ENCODE results near the gene KRTAP1-5.

Gene KRTAP1-5

DNA sequence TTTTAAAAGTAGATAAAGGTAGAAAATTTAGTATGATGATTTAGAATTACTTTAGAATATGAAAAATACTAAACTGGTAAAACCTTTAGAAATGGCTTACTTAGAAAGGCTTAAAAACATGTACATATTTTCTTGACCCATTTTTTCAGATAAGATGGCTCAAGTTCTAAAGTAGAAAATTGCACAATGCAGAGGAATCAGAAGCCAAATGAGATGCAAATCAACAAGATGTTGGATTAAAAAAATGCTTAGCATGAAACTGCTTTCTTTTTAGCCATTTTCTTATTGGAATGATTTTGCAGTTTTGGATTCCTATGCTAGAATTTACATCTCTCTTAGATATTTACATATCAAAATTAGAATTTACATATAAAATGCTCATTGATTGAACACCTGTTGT is 16.6 kb downstream of the KRTAP1-5 start:
- Histone ChIP-seq H3K9me3 (ENCODE audit: severe bottlenecking) (no peaks in the 10 kb centered on the region), H3K4me3 (ENCODE audit: severe bottlenecking) (no peak overlapping the region), H3K36me3 (ENCODE audit: low read depth) (no peaks in the 10 kb centered on the region), H3K27me3 (ENCODE audit: insufficient read depth, poor library complexity, severe bottlenecking) (no peaks in the 10 kb centered on the region), H3K4me1 (ENCODE audit: insufficient read depth, poor library complexity, severe bottlenecking) (peaks cover 11% of the 10 kb centered on the region), H3K27ac (ENCODE audit: poor library complexity, severe bottlenecking) (no peak overlapping the region)
- ATAC-seq (ENCODE audit: low read depth) (no peak), DNase-seq (ENCODE audit: low spot score) (no peak)
- TF ChIP-seq, protein P1, sequence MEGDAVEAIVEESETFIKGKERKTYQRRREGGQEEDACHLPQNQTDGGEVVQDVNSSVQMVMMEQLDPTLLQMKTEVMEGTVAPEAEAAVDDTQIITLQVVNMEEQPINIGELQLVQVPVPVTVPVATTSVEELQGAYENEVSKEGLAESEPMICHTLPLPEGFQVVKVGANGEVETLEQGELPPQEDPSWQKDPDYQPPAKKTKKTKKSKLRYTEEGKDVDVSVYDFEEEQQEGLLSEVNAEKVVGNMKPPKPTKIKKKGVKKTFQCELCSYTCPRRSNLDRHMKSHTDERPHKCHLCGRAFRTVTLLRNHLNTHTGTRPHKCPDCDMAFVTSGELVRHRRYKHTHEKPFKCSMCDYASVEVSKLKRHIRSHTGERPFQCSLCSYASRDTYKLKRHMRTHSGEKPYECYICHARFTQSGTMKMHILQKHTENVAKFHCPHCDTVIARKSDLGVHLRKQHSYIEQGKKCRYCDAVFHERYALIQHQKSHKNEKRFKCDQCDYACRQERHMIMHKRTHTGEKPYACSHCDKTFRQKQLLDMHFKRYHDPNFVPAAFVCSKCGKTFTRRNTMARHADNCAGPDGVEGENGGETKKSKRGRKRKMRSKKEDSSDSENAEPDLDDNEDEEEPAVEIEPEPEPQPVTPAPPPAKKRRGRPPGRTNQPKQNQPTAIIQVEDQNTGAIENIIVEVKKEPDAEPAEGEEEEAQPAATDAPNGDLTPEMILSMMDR (IDR thresholded peaks at IDR 0.05; ENCODE audit: poor library complexity, severe bottlenecking), result no peak

DNA sequence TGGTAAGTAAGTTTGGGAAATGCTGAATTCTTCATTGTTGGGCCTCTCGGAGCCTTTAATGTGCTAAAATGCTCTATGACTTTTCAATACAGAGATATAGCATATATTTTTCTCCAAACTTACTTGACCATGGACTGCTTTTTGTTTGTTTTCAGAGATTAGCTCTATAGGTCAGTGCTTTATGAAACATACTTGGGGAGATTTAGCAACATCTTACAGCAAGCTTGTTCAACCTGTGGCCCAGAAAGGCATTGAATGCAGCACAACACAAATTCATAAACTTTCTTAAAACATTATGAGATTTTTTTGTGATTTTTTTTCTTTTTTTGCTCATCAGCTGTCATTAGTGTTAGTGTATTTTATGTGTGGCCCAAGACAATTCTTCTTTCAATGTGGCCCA is 17.1 kb downstream of the KRTAP1-5 start:
- H3K36me3 ChIP-seq (ENCODE audit: low read depth), result no peaks in the 10 kb centered on the region
- ATAC-seq (ENCODE audit: low read depth) (no peak), DNase-seq (ENCODE audit: low spot score) (no peak)
- H3K27ac ChIP-seq (ENCODE audit: poor library complexity, severe bottlenecking), result no peak overlapping the region
- no peaks in the 10 kb centered on the region for H3K9me3 ChIP-seq (ENCODE audit: severe bottlenecking)
- H3K27me3 ChIP-seq (ENCODE audit: insufficient read depth, poor library complexity, severe bottlenecking), result no peaks in the 10 kb centered on the region
- H3K4me1 ChIP-seq (ENCODE audit: insufficient read depth, poor library complexity, severe bottlenecking), result peaks cover 11% of the 10 kb centered on the region
- TF ChIP-seq, protein P1 (IDR thresholded peaks at IDR 0.05; ENCODE audit: poor library complexity, severe bottlenecking), result no peak
- no peak overlapping the region for H3K4me3 ChIP-seq (ENCODE audit: severe bottlenecking)

DNA sequence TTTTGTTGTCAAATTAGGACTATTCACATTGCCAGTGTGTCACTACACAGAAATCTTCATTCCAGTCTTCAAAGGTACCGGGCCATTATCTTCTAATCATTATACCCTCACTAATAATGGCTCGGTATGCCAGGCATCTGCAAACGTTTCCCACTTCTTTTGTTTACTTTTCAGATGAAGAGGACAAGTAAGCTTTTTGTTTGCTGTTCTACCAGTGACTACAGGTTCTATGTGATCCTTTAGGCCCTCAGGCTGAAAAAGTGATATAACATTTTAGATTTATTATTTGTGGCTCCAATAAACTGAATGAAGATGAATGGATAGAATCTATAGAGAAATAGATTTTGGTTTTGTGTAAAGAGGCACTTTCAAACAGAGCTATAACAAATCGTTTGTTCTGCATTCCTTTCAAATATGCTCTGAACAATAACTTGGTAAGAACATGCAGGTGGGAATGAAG is 17.7 kb downstream of the KRTAP1-5 start:
- Histone ChIP-seq H3K27me3 (ENCODE audit: insufficient read depth, poor library complexity, severe bottlenecking) (no peaks in the 10 kb centered on the region), H3K27ac (ENCODE audit: poor library complexity, severe bottlenecking) (no peak overlapping the region), H3K4me3 (ENCODE audit: severe bottlenecking) (no peak overlapping the region), H3K4me1 (ENCODE audit: insufficient read depth, poor library complexity, severe bottlenecking) (peaks cover 11% of the 10 kb centered on the region), H3K9me3 (ENCODE audit: severe bottlenecking) (no peaks in the 10 kb centered on the region), H3K36me3 (ENCODE audit: low read depth) (no peaks in the 10 kb centered on the region)
- TF ChIP-seq, protein P1 (IDR thresholded peaks at IDR 0.05; ENCODE audit: poor library complexity, severe bottlenecking), result no peak
- no peak for DNase-seq (ENCODE audit: low spot score)
- no peak for ATAC-seq (ENCODE audit: low read depth)

DNA sequence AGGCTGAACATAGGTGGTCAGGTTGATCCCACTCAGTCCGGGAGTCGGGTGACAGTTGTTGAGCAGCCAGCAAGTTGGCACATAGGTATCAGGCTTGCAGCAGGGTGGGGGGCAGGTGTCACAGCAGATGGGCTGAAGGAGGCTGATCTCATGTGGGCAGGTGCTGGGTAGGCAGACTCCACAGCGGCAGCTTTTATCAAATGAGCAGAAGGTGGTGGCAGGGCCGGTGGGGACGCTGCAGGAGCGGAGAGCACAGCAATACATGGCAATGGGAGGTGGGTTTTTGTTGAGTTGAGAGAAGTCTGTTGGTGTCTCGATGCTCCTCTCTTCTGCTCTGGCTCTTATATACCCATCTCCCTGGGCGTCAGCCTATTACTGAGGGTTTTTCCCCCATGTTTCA is 18.2 kb downstream of the KRTAP1-5 start, which contains the start of gene KRTAP3-1:
TSS of gene KRTAP3-1 (minus strand) at position 318 of the 400 bp plus-strand sequence. CDS start at position 264, 54 bp downstream.
- no peak within 1 kb of the TSS for H3K27ac ChIP-seq (ENCODE audit: poor library complexity, severe bottlenecking)
- TF ChIP-seq, protein P1 (IDR thresholded peaks at IDR 0.05; ENCODE audit: poor library complexity, severe bottlenecking), result no peak
- ATAC-seq (ENCODE audit: low read depth), result no peak
- H3K9me3 ChIP-seq (ENCODE audit: severe bottlenecking), result no peaks in the 10 kb centered on the region
- peaks cover 14% of the 10 kb centered on the region for H3K4me1 ChIP-seq (ENCODE audit: insufficient read depth, poor library complexity, severe bottlenecking)
- no peaks in the 10 kb centered on the region for H3K36me3 ChIP-seq (ENCODE audit: low read depth)
- H3K4me3 ChIP-seq (ENCODE audit: severe bottlenecking), result no peak within 1 kb of the TSS
- no peak for DNase-seq (ENCODE audit: low spot score)
- no peaks in the 10 kb centered on the region for H3K27me3 ChIP-seq (ENCODE audit: insufficient read depth, poor library complexity, severe bottlenecking)

DNA sequence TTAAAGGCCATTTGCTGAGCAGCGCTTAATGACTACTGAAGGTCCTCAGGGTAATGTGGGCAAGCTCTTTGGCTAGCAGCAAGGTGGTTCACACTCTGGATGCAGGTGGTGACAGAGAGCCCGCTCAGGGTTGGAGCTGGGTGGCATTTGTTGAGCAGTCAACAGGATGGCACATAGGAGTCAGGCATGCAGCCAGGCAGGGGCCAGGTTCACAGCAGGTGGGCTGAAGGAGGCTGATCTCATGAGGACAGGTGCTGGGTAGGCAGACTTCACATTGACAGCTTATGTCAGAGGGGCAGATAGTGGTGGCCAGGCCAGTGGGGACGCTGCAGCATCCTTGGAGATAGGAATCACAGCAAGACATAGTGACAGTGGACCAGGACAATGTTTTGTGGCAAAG is 22.6 kb downstream of the KRTAP1-5 start:
- H3K9me3 ChIP-seq (ENCODE audit: severe bottlenecking), result no peaks in the 10 kb centered on the region
- H3K4me1 ChIP-seq (ENCODE audit: insufficient read depth, poor library complexity, severe bottlenecking), result peaks cover 33% of the 10 kb centered on the region
- TF ChIP-seq, protein P1 (IDR thresholded peaks at IDR 0.05; ENCODE audit: poor library complexity, severe bottlenecking), result no peak

More for the DNA sequence above, 22.6 kb downstream of the KRTAP1-5 start:
- Histone ChIP-seq H3K4me3 (ENCODE audit: severe bottlenecking) (no peak overlapping the region), H3K27ac (ENCODE audit: poor library complexity, severe bottlenecking) (no peak overlapping the region), H3K27me3 (ENCODE audit: insufficient read depth, poor library complexity, severe bottlenecking) (no peaks in the 10 kb centered on the region), H3K36me3 (ENCODE audit: low read depth) (no peaks in the 10 kb centered on the region)
- ATAC-seq (ENCODE audit: low read depth), result no peak
- no peak for DNase-seq (ENCODE audit: low spot score)
